K562 (cell line): ENCODE data around the gene ANKRD13C. TPM values are rescaled to one million over a fixed set of nuclear protein-coding genes. Genes with fewer than 3 reads are reported as not detected.

ENCODE experiments used
- ATAC-seq: fragments of 200-7000 bp; cut with Tn5 transposase; 3 replicates; pipeline ENCODE4 v1.9.1; 2020; ENCODE audit warnings: moderate library complexity
- BruUV-seq: library from RNA; stranded (reverse); fragments of 400-500 nt; replicated peaks from 2 replicates; lab custom pipeline; 2021; lab: Mats Ljungman, UMichigan
- CTCF ChIA-PET: fragments of 300-600 bp; formaldehyde crosslinking; extraction: SDS; loops from one replicate; lab custom pipeline; 2021; ENCODE audit warnings: low intra/inter-chr PET ratio; lab: Yijun Ruan, JAX
- POLR2A ChIA-PET: fragments of 300-600, 350-650 bp; sonication (Branson Sonifier 250); formaldehyde crosslinking; extraction: SDS; loops from one replicate; lab custom pipeline; 2021; ENCODE audit warnings: antibody characterized with exemption, inconsistent platforms; lab: Yijun Ruan, JAX
- DNase-seq, 4 experiments: peaks; one replicate each; pipeline versions ENCODE4 v3.0.0 to v3.0.0-alpha.2; 2011 to 2018; ENCODE audit warnings: low spot score in 3 of 4, mixed read lengths in 3 of 4; ENCODE audit errors: extremely low read depth in 1 of 4
- FAIRE-seq: peaks from 2 replicates; lab custom pipeline; 2011; peaks lifted over from hg19 to GRCh38; lab: Jason Lieb, UNC
- H2AFZ ChIP-seq: 2 replicates; pipeline ENCODE4 v1.6.0; 2011; ENCODE audit warnings: low read depth, low read length, control low read depth, inconsistent platforms
- H3K27ac ChIP-seq: fragments of 200-600 bp; 3 replicates; pipeline ENCODE4 v1.8.0; 2011; ENCODE audit warnings: low read depth, mild to moderate bottlenecking, control low read depth, inconsistent platforms, low read length, moderate library complexity, mixed read lengths; ENCODE audit errors: extremely low read depth
- H3K27me3 ChIP-seq, 2 experiments: fragments of 300-600 bp in 1 of 2; 2 replicates in 1 of 2; 3 replicates in 1 of 2; pipeline versions ENCODE4 v1.6.0 to v1.8.0; 2011; ENCODE audit warnings: inconsistent platforms in 2 of 2, low read length in 2 of 2, mild to moderate bottlenecking in 1 of 2, mixed read lengths in 1 of 2, moderate library complexity in 1 of 2; ENCODE audit not compliant: control insufficient read depth in 2 of 2, insufficient read depth in 2 of 2
- H3K36me3 ChIP-seq: fragments of 300-600 bp; 3 replicates; pipeline ENCODE4 v1.8.0; 2011; ENCODE audit warnings: mild to moderate bottlenecking, low read length, inconsistent platforms; ENCODE audit not compliant: control insufficient read depth, insufficient read depth
- H3K4me1 ChIP-seq, 2 experiments: fragments of 200-600 bp in 1 of 2; replicated peaks in 1 of 2; 2 replicates in 1 of 2; 3 replicates in 1 of 2; pipeline versions ENCODE4 v1.5.1 to v1.8.0; 2011; ENCODE audit warnings: inconsistent platforms in 2 of 2, low read length in 2 of 2, mild to moderate bottlenecking in 1 of 2, mixed read lengths in 1 of 2, moderate library complexity in 1 of 2; ENCODE audit not compliant: control insufficient read depth in 2 of 2, insufficient read depth in 2 of 2
- H3K4me2 ChIP-seq: 2 replicates; pipeline ENCODE4 v1.6.1; 2011; ENCODE audit warnings: low read length, control low read depth, inconsistent platforms, mixed read lengths; ENCODE audit not compliant: insufficient read depth
- H3K4me3 ChIP-seq: fragments of 200-600 bp; sonication (generic), shearing (Covaris generic); 2 replicates; pipeline ENCODE4 v1.5.1; 2016; ENCODE audit warnings: control low read depth, inconsistent platforms
- H3K79me2 ChIP-seq: fragments of 200-600 bp; 3 replicates; pipeline ENCODE4 v1.8.0; 2011; ENCODE audit warnings: low read length, inconsistent platforms; ENCODE audit not compliant: control insufficient read depth, insufficient read depth
- H3K9ac ChIP-seq, 2 experiments: 2 replicates each; pipeline versions ENCODE4 v1.6.0 to v1.6.1; 2011; ENCODE audit warnings: low read depth in 2 of 2, low read length in 2 of 2, control low read depth in 1 of 2, inconsistent platforms in 1 of 2, mild to moderate bottlenecking in 1 of 2, mixed read lengths in 1 of 2; ENCODE audit not compliant: insufficient read depth in 1 of 2
- H3K9me1 ChIP-seq: one replicate; pipeline ENCODE4 v1.6.0; 2011; ENCODE audit warnings: inconsistent platforms, mild to moderate bottlenecking, low read length, moderate library complexity; ENCODE audit not compliant: control insufficient read depth, insufficient read depth
- H3K9me3 ChIP-seq: replicated peaks from 2 replicates; pipeline ENCODE4 v1.5.1; 2011; ENCODE audit warnings: low read depth, low read length, inconsistent platforms; ENCODE audit not compliant: control insufficient read depth, insufficient read depth
- H4K20me1 ChIP-seq: replicated peaks from 2 replicates; pipeline ENCODE4 v1.6.1; 2011; ENCODE audit warnings: low read length, inconsistent platforms, mixed read lengths; ENCODE audit not compliant: control insufficient read depth, insufficient read depth
- C11orf30 ChIP-seq: fragments of 450-650 bp; IDR thresholded peaks from 2 replicates; pipeline ENCODE4 v1.6.1; 2016; ENCODE audit warnings: low read depth, mild to moderate bottlenecking
- CHD4 ChIP-seq: fragments of 200-600 bp; sonication (generic); IDR thresholded peaks from 3 replicates; pipeline ENCODE4 v1.6.1; 2012; ENCODE audit warnings: low read depth, mild to moderate bottlenecking, mixed read lengths, low read length, inconsistent platforms; ENCODE audit not compliant: insufficient read depth, insufficient replicate concordance, poor library complexity, severe bottlenecking
- DIDO1 ChIP-seq: fragments of 450-650 bp; IDR thresholded peaks from 2 replicates; pipeline ENCODE4 v1.6.1; 2016; ENCODE audit warnings: low read depth, missing biosample characterization, missing genetic modification characterization
- E2F6 ChIP-seq, 2 experiments: IDR thresholded peaks; 2 replicates each; pipeline ENCODE4 v1.6.1; 2011; ENCODE audit warnings: borderline replicate concordance in 1 of 2, control low read depth in 1 of 2, low read depth in 1 of 2, low read length in 1 of 2, mild to moderate bottlenecking in 1 of 2, mixed read lengths in 1 of 2, moderate library complexity in 1 of 2; ENCODE audit not compliant: insufficient read depth in 1 of 2, insufficient read length in 1 of 2, poor library complexity in 1 of 2, severe bottlenecking in 1 of 2; ENCODE audit errors: extremely low read depth in 1 of 2
- ERF ChIP-seq: fragments of 450-650 bp; formaldehyde crosslinking; IDR thresholded peaks from 2 replicates; pipeline ENCODE4 v1.4.0; 2020; ENCODE audit warnings: mild to moderate bottlenecking, mixed read lengths
- KLF16 ChIP-seq: IDR thresholded peaks from 2 replicates; pipeline ENCODE4 v1.6.1; 2016; ENCODE audit warnings: antibody characterized with exemption
- MAFF ChIP-seq: IDR thresholded peaks from 2 replicates; pipeline ENCODE4 v1.6.1; 2012; ENCODE audit warnings: low read length, improper control_type of control experiment
- MAFG ChIP-seq: fragments of 450-650 bp; conservative IDR thresholded peaks from 2 replicates; pipeline ENCODE4 v1.6.1; 2016; ENCODE audit warnings: missing genetic modification characterization, missing compliant biosample characterization
- MAFK ChIP-seq: IDR thresholded peaks from 2 replicates; pipeline ENCODE4 v1.6.1; 2011; ENCODE audit warnings: low read length, improper control_type of control experiment
- MEIS2 ChIP-seq: fragments of 450-650 bp; IDR thresholded peaks from 2 replicates; pipeline ENCODE4 v1.6.1; 2014; ENCODE audit warnings: mild to moderate bottlenecking; ENCODE audit not compliant: partially characterized antibody
- NR2C2 ChIP-seq, 2 experiments: fragments of 200-800 bp in 1 of 2; sonication (Bioruptor generic) in 1 of 2; sonication (generic) in 1 of 2; formaldehyde crosslinking in 1 of 2; IDR thresholded peaks; 2 replicates each; pipeline versions ENCODE4 v1.6.1 to v1.8.0; 2016 to 2022; ENCODE audit warnings: mild to moderate bottlenecking in 1 of 2, missing compliant biosample characterization in 1 of 2, missing genetic modification characterization in 1 of 2, missing genetic modification reagents in 1 of 2
- PHF21A ChIP-seq: fragments of 450-650 bp; IDR thresholded peaks from 2 replicates; pipeline ENCODE4 v1.6.1; 2017; ENCODE audit warnings: low read depth, borderline replicate concordance
- POLR2A ChIP-seq: fragments of 450-650 bp; conservative IDR thresholded peaks from 2 replicates; pipeline ENCODE4 v1.6.1; 2016
- SIN3A ChIP-seq, 2 experiments: fragments of 150-350 bp in 1 of 2; IDR thresholded peaks; 2 replicates each; pipeline ENCODE4 v1.6.1; 2011 to 2016; ENCODE audit warnings: borderline replicate concordance in 2 of 2, low read depth in 2 of 2, low read length in 2 of 2, mild to moderate bottlenecking in 2 of 2, moderate library complexity in 2 of 2; ENCODE audit not compliant: control insufficient read depth in 1 of 2
- ZBTB8A ChIP-seq: fragments of 450-650 bp; IDR thresholded peaks from 2 replicates; pipeline ENCODE4 v1.6.1; 2018; ENCODE audit warnings: mild to moderate bottlenecking, moderate library complexity; ENCODE audit not compliant: partially characterized antibody
- ZNF134 ChIP-seq: fragments of 250-450 bp; sonication (Bioruptor Pico); conservative IDR thresholded peaks from 2 replicates; pipeline ENCODE4 v1.4.0; 2020
- ZNF316 ChIP-seq: fragments of 450-650 bp; IDR thresholded peaks from 2 replicates; pipeline ENCODE4 v1.6.1; 2016
- ZNF324 ChIP-seq: fragments of 250-450 bp; sonication (Bioruptor Pico); IDR thresholded peaks from 2 replicates; pipeline ENCODE4 v1.4.0; 2020; ENCODE audit warnings: mild to moderate bottlenecking
- ZNF408 ChIP-seq: fragments of 250-450 bp; sonication (Bioruptor Pico); IDR thresholded peaks from 2 replicates; pipeline ENCODE4 v1.4.0; 2020; ENCODE audit warnings: low read depth, mild to moderate bottlenecking, moderate library complexity
- ZNF589 ChIP-seq: fragments of 200-800 bp; sonication (Bioruptor generic); IDR thresholded peaks from 2 replicates; pipeline ENCODE4 v1.6.1; 2016; ENCODE audit warnings: low read depth, missing genetic modification characterization, missing compliant biosample characterization
- WGBS: fragments of 100-300 bp; shearing (Covaris generic); methylation state at CpG from one replicate; pipeline ENCODE4 v1.1.6; 2016; ENCODE audit warnings: low coverage, mixed read lengths; ENCODE audit not compliant: insufficient coverage; ENCODE audit errors: missing lambda C conversion rate; 5-methylcytosine and 5-hydroxymethylcytosine counted together
- in situ Hi-C: fragments of 300-500 bp; cut with MboI; formaldehyde crosslinking; loops from 4 replicates; pipeline ENCODE4 v1.15.0; 2018; ENCODE audit warnings: inconsistent platforms, mixed read lengths
- intact Hi-C: fragments of 100-400 bp; cut with micrococcal nuclease; formaldehyde crosslinking; loops from 2 replicates; pipeline ENCODE4 v1.14.2; 2022
- polyA plus RNA-seq, 8 experiments: library from polyadenylated mRNA; depleted of rRNA in 4 of 8; stranded (reverse) in 5 of 8; unstranded in 3 of 8; fragments of >200 nt; fragmentation: Nextera tagmentation in 2 of 8; fragmentation: Illumina TruSeq in 1 of 8; extraction: Ambion mirVana in 2 of 8; extraction: Trizol in 1 of 8; gene quantifications; 2 replicates each; pipeline versions ENCODE4 v1.2.1 to v1.2.3, GENCODE V29; 2011 to 2014; ENCODE audit warnings: inconsistent platforms in 1 of 8, missing spikeins in 1 of 8
- total RNA-seq, 7 experiments: library from RNA; depleted of rRNA in 6 of 7; stranded (reverse); fragments of >200 nt in 6 of 7; fragmentation: Illumina TruSeq in 2 of 7; extraction: Trizol in 2 of 7; gene quantifications; 2 replicates each; pipeline versions ENCODE4 v1.2.1 to v1.2.3, GENCODE V29; 2011 to 2021; ENCODE audit warnings: low replicate concordance in 1 of 7
- TF ChIP-seq, protein P1 (sequence below): fragments of 250-450 bp; sonication (Bioruptor Pico); IDR thresholded peaks from 2 replicates; pipeline ENCODE4 v1.4.0; 2020; ENCODE audit warnings: mild to moderate bottlenecking

Gene ANKRD13C
- total and polyA plus RNA-seq, 9 of the 15 experiments (the other 6 are each of a cell fraction or from before 2014, with no cell fraction given), result 3.4 to 22.8 (median 12.5) TPM

- no peak for DNase-seq
- ATAC-seq, result no peak
- Histone ChIP-seq H3K9me3 (no peaks in the 10 kb centered on the region), H3K27ac (peak overlapping the region; percentile 96; the same call in 1 of the 3 replicates), H2AFZ (no peak overlapping the region), H4K20me1 (no peaks in the 10 kb centered on the region; the same call in 1 of the 2 replicates), H3K9ac (peak overlapping the region in 1 of 2 experiments; percentile 97; a peak in 2 of 4 replicates), H3K36me3 (peaks cover 10% of the 10 kb centered on the region; the same call in 1 of the 3 replicates), H3K4me1 (peaks cover 5 to 22% of the 10 kb centered on the region in 2 experiments; a peak in 3 of 5 replicates), H3K4me3 (peak overlapping the region; percentile 95), H3K9me1 (no peaks in the 10 kb centered on the region), H3K4me2 (peak overlapping the region; percentile 99), H3K79me2 (peaks cover 74% of the 10 kb centered on the region), H3K27me3 (no peaks in the 10 kb centered on the region)
- FAIRE-seq, result no peak
- WGBS, result 4% methylated on average over 4 of the region's 4 CpGs
- ChIA-PET POLR2A (interaction anchor here (1.5 to 5.5 kb wide), 3 partner anchors 8 to 58 kb away, joined by 5 to 44 read pairs (median 10); partner anchors contain the start of gene CTH), CTCF (no interaction called here)
- in situ Hi-C loops (no loop called here), intact Hi-C loops (loop anchor here (1.0 kb wide), 1 partner anchor 58 kb away; the partner anchor contains the start of gene CTH)
- BruUV-seq, result no TSS peak
- TF ChIP-seq ZNF408 (CRISPR knock-in tag) (no peak), ZNF589 (no peak), DIDO1 (tag) (no peak), ZNF134 (CRISPR knock-in tag) (no peak), C11orf30 (peak; percentile 94), E2F6 (IDR thresholded peaks at IDR 0.05; ENCODE audit: borderline replicate concordance in 1 of 2, extremely low read depth in 1 of 2, insufficient read depth in 1 of 2, insufficient read length in 1 of 2, low read depth in 1 of 2, low read length in 1 of 2, poor library complexity in 1 of 2, severe bottlenecking in 1 of 2) (no peak), POLR2A (no peak), MAFG (tag) (peak; percentile 90), NR2C2 (CRISPR knock-in tag; IDR thresholded peaks at IDR 0.05) (no peak), NR2C2 (tag; IDR thresholded peaks at IDR 0.05) (no peak), PHF21A (no peak), MAFF (peak; percentile 90), MEIS2 (no peak), SIN3A (IDR thresholded peaks at IDR 0.05; ENCODE audit: borderline replicate concordance in 2 of 2, control insufficient read depth in 1 of 2, low read depth in 2 of 2, low read length in 2 of 2) (no peak), CHD4 (no peak), ERF (CRISPR knock-in tag) (no peak), ZNF324 (CRISPR knock-in tag) (no peak), MAFK (peak; percentile 93), ZBTB8A (no peak), KLF16 (no peak), ZNF316 (peak; percentile 98)
- TF ChIP-seq, protein P1, sequence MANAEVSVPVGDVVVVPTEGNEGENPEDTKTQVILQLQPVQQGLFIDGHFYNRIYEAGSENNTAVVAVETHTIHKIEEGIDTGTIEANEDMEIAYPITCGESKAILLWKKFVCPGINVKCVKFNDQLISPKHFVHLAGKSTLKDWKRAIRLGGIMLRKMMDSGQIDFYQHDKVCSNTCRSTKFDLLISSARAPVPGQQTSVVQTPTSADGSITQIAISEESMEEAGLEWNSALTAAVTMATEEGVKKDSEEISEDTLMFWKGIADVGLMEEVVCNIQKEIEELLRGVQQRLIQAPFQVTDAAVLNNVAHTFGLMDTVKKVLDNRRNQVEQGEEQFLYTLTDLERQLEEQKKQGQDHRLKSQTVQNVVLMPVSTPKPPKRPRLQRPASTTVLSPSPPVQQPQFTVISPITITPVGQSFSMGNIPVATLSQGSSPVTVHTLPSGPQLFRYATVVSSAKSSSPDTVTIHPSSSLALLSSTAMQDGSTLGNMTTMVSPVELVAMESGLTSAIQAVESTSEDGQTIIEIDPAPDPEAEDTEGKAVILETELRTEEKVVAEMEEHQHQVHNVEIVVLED (CRISPR knock-in tag), result no peak
These were observed 1.5 kb downstream of the ANKRD13C start for GRCh38 chr1:70353044-70353443.
